HT-29 (cell line): ENCODE results near the gene MBP. TPM values are rescaled to one million over a fixed set of nuclear protein-coding genes. Genes with fewer than 3 reads are reported as not detected.
A peak's percentile ranks its signal among the peaks of the same experiment; 100 is the strongest.

Source experiments
- DNase-seq: peaks from one replicate; pipeline ENCODE4 v3.0.0-alpha.2; 2015; ENCODE audit warnings: low spot score
- total RNA-seq: library from RNA; depleted of rRNA; stranded (reverse); fragments of >200 nt; shearing (Covaris generic); gene quantifications from 2 replicates; pipeline ENCODE4 v1.2.3, GENCODE V29; 2014

The MBP gene
- total RNA-seq, 1 experiment from 2014 or later = 27.4 TPM

- no peak for DNase-seq
Observed at GRCh38 chr18:77100751-77101355, 31.7 kb downstream of the MBP start.

- DNase-seq = no peak
Observed at GRCh38 chr18:77099485-77100370, 32.9 kb downstream of the MBP start.

DNA sequence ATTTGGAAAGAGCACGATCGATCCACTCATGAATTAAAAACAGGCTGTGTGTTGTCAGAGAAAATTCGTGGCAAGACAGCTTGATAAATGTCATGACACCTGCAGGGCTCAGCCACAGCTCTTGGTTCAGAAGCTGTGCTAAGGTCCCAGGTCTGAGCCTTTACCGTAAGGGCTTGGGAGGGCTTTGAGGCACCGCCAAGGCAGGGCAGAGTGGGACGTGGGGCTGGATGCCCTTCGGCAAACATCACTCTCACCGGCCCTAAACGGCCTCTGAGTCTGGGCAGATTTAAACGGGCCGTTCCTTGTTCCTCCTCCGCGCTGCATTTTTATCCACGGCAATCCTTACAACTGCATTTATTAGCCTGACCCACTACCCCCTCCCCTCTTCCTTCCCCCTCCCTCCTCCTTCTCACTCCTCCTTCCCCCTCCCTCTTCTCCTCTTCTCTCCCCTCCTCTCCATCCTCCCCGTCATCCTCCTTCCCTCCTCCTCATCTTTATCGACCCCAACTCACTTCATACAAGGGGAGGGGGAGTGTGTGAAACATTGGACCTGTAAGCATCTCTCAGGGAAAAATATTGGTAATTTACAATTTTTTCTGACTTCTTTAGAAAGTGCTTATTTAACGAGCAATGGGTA is 33.9 kb downstream of the MBP start:
- no peak for DNase-seq

GRCh38 chr18:77098029-77098428 is 34.6 kb downstream of the MBP start:
- no peak for DNase-seq

- no peak for DNase-seq
Observed at GRCh38 chr18:77096936-77097886, 35.4 kb downstream of the MBP start.

DNA sequence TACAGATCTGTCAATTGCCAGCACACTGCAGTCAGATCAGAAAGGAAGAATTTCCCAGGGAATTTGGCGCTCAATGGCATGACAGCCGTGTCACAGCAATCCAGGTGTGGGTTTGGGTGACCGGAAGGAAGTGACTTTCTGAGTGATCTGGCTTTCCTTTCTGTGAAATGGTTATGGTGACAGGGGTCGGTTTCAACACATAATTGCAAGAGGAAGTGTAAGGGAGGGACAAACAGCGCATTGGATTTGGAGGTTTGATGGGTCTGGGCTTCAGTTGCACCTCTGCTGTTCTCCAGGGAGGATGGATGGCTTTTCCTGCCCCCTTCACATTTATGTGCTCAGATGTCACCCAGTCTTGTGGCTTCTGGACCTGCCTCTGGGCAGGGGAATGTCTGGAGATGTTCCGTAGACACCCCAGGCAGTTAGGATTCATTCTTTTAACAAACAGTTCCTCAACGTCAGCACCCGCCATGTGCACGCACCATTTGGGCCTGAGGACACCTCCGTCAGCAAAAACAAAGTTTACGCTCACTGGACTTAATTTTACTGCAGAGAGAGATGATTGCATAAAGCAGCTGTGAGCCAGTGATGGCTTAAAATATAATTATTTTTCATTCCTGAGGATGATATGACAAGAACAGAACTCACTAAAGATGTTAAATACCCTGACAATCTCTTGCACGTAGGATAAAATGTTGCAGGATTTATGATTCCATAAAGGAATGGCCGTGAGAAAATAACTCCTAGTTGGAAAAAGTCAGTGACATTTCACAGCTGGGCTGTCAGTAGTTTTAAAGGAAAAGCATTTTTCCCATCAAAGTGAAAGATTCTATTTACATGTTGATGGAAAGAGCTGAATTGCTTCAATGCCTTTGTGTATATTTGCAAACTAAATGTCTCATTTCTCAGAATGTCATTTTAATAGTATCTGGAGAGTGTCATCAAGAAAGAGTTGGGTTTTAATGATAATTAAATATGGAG is 36.9 kb downstream of the MBP start:
- DNase-seq = no peak

DNA sequence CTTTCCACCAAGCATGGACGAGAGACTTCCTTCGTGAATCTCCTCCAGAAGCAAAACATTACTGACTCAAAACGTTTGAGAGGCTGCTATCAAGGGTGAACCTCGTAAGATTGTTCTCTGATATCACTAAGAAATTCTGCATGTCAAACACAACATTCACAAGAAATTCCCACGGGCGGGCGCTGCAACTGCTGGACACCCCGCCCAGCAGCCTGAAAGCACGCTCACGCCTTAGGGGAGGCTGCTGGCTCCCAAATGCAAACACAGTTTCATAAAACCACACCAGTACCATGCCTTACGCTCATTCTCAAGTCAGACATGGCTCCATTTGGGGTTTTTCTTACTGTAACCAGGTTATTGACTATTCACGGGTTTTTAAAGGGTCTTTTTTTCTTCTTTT is 39.0 kb downstream of the MBP start:
- no peak for DNase-seq

DNA sequence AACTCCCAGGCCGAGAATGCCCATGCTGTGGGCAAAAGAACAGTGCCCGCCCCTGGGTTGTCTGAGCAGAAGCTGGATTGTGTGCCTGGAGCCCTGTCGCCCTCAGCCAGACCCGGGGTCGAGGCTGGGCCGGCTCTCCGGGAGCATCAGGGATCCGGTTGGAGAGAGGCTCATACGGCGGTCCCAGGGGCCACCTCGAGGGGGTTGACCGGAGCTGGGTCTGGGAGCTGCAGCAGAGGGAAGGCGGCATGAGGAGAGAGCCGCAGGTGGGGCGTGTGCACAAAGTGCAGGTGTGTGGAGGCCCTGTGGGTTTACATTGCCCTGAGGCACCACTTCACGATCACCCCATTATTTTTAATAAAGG is 39.5 kb downstream of the MBP start:
- DNase-seq = no peak

DNA sequence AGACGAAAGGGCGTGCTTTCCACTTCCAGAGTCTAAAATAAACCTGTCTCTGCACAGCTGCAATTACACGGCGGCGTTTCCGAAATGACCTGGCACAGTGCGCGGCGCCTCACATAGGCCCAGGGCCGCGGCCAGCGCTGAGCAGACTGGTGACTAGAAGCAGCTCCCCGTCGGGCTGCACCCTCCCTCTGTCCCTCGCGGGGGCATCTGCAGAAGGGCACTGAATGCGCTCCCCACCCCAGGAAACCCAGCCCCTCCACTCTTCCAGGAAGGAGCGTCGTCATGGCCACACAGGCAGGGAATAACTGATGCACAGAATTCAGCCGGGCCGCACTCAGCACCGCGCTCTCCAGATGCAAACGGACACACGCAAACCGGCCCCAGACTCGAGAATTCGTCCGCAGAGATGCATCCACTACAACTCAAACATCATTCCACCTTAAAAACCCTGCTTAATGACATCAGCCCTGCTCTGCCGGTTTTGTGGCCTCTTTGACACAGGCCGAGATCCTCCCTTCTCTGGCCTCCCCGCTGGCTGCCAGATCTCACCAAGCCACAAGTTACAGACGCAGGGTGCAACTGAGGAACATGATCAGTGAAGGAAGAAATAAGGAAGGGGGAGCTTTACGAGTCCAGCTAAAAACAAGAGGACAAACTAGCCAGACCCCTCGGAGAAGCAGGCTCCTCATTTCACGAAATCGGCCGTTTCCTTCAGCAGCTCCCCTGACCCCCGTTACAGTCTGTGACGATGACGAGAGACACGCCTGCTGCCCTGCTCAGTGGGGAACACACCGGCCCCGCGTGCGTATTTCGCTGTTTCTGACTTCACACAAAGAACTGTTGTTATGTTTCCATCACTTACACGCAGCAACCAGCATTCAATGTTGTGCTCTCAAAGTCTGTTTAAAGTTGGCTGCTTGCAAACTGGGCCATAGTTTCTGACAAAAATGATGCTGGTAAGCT is 40.2 kb downstream of the MBP start:
- DNase-seq = no peak

GRCh38 chr18:77091366-77091765 is 41.2 kb downstream of the MBP start:
- no peak for DNase-seq

GRCh38 chr18:77090546-77091174 is 41.9 kb downstream of the MBP start:
- no peak for DNase-seq

- no peak for DNase-seq
Observed at GRCh38 chr18:77089723-77090285, 42.8 kb downstream of the MBP start.

GRCh38 chr18:77088963-77089722 is 43.4 kb downstream of the MBP start:
- peak; percentile 54 for DNase-seq

GRCh38 chr18:77087393-77088141 is 45.0 kb downstream of the MBP start:
- DNase-seq = peak; percentile 33

DNA sequence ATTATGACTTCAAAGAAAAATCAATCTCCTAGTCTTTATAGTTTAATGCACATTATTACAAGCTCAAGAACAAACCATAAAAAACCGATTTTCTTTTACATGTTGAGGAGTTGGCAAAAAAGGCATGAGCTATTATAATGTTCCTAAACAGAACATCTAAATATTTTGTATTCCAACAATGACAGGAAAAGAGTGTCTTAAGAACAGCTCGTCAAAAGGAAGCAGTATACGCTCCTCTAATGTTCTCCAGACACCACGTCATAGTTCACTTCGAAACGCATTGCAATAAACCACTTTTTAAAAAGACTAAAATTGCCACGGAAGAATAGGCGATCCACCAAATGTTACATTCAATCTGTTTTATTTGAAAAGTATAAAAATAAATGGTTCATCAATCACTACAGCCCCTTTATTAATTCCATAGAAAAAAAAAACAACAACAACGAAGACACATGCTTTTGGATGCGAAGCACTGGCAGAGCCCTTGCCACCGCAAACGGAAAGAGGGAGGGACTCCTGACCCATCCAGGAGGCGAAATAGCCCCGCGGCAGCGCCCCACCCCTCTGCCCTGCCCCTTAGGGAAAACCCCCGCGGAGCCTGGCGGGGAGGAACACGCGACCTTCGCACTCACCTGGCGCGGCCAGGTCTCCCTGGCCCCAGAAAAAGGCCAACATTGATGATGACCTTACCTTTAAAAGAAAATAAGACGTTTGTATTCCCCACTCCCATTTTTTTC is 45.8 kb downstream of the MBP start:
- no peak for DNase-seq

GRCh38 chr18:77086034-77086433 is 46.5 kb downstream of the MBP start:
- no peak for DNase-seq
